HG03457 (cell line): ENCODE measurements around the gene WFDC1.
"Not testable (repeated sequence)": the region's sequence is repeated elsewhere in the genome, so short reads cannot be mapped to it uniquely, and the experiment has no call there.

Experiments used
- ATAC-seq: cut with Tn5 transposase; IDR thresholded peaks from one replicate; pipeline ENCODE4 v1.9.1; 2021; ENCODE audit warnings: moderate number of reproducible peaks; ENCODE audit not compliant: unreplicated experiment

Gene WFDC1

GRCh38 chr16:84324434-84325262, 30.0 kb downstream of the WFDC1 start:
- ATAC-seq = no peak

DNA sequence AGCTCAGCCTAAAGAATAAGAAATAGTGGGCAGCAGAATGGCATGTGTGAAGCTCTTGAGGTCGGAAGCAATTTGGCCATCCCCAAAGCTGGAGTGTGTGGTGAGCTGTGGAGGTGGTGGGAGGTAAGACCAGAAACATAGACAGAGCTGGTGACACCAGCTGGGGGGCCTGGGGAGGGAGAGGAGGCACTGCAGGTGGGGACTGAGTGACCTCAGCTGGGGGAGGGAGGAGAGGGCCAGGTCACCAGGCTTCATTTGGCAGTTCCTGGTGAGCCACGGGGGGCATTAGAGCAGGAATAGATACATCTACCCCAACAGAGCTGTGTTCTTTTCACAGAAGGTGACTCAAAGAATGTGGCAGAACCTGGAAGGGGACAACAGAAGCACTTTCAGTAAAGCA, 31.9 kb downstream of the WFDC1 start:
- ATAC-seq = no peak

GRCh38 chr16:84327926-84328505, 33.3 kb downstream of the WFDC1 start:
- no peak for ATAC-seq

DNA sequence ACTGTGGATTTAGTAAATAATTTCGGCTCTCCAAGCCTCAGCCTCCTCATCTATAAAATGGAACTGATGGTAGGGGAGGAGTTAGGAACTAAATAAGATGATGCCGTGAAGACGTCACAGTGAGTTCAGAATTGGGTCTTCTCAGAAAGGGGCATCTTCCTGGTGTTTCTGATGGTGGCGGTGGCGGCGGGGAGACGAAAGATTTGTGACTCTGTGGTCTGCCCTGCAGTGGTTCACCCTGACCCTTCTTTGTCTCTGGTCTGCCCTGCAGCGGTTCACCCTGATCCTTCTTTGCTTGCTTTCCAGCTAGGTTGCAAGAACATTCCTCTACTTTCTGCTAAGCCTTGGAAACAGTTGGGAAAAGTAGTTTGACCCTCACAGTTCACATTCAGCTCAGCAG, 34.3 kb downstream of the WFDC1 start:
- ATAC-seq = no peak

DNA sequence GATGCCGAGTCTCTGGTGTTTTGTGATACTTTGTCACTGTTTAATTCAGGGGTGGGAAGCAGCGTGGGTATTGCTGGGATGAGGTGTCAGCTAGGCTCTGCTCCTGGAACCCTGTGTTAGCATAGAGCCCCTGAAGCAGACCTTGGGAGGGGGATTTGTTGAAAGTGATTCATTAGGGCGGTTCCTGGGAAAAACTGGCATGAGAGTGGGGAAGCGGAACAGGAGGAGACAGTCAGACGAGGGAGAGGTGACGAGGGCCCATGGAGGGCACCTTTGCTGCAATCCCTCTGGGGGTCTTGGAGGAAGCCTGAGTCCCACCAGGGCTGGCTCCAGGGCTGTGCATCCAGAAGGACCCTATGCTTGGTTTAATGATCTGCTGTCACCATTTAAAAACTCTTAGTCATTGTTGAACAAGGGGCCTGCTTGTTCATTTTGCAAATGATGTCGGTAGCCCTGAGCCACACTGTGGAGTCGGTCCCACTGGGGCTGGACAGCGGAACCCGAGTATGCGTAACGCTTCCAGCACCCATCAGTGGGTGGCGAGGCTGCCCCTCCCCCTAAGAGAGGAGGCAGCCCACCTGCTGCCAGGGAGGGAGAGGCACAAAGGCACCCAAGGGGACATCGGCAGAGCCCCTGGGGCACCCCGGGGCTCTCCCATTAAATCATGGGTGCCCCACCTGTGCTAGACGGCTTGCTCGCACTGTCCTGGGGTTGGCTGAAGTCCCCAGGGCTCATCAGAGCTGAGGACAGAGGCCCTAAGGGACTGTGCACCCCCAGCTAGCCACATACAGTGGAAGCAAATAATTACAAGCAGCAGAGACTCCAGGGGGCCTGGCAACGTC, 35.4 kb downstream of the WFDC1 start:
- no peak for ATAC-seq

DNA sequence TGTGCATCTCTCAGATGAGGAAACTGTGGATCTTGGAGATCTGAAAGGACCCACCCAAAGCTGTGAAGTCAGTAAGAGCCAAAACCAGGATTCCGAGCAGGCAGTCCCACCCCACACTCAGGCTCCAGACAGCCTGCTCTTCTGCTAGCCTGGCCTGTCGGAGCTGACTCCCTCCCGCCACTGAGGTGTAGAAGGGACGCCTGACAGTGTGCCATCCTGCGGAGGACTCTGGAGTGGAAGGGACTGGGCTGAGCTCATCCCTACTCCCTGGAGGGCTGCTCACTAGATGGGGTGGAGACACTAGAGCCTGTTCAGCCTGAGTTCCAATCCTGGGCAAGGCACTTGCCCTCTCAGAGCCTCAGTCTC, 36.0 kb downstream of the WFDC1 start:
- ATAC-seq = no peak

DNA sequence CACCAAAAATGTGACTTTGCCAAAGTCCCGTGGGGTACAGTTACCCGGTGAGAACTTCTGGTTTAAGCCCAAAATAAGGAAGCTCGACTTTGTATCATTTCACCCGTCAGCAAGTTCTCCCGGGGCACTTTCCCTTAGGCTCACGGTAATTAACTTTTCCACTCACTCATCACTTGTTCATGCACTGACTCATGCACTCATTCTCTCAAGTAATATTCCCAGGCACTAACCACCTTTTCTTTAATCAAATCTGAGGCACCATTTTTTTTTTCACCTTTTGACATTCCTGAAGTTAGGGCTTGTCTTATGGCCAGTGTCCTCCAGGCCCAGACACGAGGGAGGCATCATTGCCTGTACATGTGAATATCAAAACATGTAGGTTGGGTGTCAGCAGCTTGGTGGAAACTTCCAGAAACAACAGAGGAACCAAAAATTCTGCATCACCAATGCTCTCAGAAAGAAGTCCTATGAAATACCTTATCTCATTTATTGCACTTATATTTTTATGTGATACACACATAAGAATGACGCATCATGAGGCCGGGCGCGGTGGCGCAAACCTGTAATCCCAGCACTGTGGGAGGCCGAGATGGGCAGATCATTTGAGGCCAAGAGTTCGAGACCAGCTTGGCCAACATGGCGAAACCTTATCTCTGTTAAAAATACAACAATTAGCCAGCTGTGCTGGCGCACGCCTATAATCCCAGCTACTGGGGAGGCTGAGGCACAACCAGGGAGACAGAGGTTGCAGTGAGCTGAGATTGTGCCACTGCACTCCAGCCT, 37.5 kb downstream of the WFDC1 start:
- ATAC-seq = no peak

GRCh38 chr16:84332975-84333684, 38.5 kb downstream of the WFDC1 start:
- ATAC-seq = no peak

- no peak for ATAC-seq
These were observed 39.4 kb downstream of the WFDC1 start for GRCh38 chr16:84334058-84334457.

- no peak for ATAC-seq
These were observed 39.8 kb downstream of the WFDC1 start for GRCh38 chr16:84334482-84334881.

DNA sequence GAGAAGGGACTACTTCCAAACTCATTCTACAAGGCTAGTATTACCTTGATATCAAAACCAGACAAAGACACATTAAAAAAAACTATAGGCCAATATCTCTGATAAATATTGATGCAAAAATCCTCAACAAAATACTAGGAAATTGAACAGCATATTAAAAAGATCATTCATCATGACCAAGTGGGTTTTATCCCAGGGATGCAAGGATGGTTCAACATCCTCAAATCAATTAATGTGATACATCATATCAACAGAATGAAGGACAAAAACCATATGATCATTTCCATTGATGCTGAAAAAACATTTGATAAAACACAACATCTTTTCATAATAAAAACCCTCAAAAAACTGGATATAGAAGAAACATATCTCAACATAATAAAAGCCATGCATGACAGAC, 42.6 kb downstream of the WFDC1 start:
- not testable (repeated sequence) for ATAC-seq

- no peak for ATAC-seq
These were observed 44.6 kb downstream of the WFDC1 start for GRCh38 chr16:84339311-84339710.

GRCh38 chr16:84339766-84340165, 45.1 kb downstream of the WFDC1 start:
- ATAC-seq = no peak

DNA sequence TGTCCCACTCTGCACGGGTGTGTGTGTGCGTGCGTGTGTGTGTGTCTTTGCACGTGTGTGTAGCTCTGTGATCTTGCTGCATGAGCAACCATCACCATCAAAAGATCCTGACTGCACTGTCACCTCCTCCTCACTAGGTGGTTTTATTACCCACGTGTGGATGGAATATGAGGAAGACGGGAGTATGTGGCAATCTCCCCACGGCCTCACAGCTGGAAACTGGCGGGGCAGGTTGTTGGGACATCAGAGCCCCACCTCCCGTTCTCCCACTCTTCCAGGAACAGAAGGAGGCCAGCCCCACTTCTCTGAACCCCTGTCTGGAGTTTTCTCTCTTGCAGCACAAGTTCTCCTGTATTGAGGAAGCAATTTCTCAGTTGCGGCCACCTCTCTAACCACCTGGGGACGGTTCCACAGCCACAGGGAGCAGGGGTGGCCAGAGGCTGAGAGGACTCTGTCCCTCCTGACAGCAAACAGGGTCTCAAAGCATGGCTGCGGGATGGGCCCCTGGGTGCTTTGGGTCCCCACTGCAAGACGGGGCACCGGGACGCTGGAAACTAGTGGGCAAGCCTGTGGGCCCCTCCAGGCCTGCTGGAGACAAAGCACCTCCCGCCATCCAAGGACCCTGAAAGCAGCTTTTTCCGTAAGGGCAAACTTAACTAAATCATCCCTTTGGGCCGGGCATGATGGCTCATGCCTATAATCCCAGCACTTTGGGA, 45.8 kb downstream of the WFDC1 start:
- ATAC-seq = no peak

- ATAC-seq = no peak
These were observed 47.0 kb downstream of the WFDC1 start for GRCh38 chr16:84341528-84342295.

DNA sequence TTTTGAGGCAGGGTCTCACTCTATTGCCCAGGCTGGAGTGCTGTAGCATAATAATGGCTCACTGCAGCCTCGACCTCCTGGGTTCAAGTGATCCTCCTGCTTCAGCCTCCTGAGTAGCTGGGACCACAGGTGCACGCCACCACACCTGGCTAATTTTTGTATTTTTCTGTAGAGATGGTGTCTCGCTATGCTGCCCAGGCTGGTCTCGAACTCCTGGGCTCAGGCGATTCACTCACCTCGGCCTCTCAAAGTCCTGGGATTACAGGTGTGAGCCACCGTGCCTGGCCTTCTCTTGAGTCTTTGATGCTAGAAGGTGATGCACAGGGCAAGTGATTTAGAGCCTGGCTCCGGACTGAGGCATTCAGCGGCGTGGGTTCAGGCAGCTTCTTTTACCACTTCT, 49.1 kb downstream of the WFDC1 start:
- not testable (repeated sequence) for ATAC-seq

- no peak for ATAC-seq
These were observed 50.1 kb downstream of the WFDC1 start for GRCh38 chr16:84344781-84345180.

- ATAC-seq = no peak
These were observed 52.5 kb downstream of the WFDC1 start for GRCh38 chr16:84347161-84347560.

GRCh38 chr16:84348386-84348888, 53.8 kb downstream of the WFDC1 start:
- ATAC-seq = no peak
